Measurements from ENCODE around the gene KISS1. TPM values are rescaled to one million over a fixed set of nuclear protein-coding genes. Genes with fewer than 3 reads are reported as not detected.

KISS1 gene
- total RNA-seq, 4 donors from 2014 or later: not detected

DNA sequence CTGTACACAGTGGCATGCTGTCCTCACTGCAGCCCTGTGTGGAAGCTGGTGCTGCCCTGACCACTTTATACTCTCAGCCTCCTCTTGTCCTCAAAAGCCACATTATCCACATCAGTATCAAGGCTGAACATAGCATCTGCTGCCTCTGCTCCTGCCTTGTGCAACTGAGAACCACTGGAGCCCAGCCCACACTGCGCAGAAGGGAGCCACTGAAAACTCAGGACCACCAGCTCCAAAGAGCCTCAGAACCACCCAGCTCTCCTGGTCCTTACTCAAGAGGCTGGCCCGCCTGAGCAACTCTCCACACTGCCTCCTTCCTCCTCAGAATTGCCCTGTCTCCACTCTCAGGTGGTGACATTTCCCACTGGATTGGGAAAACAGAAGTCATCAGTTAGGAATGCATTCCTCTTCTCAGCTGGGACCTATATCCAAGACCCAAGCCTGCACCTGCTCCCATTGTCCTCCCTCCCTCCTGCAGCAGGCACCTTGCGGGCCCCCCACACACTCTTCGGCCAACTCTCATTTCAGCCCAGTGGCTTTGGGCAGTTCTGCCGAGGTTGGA is 7.0 kb upstream of the KISS1 start:
- intact Hi-C loops (cut with DNase I): no loop called here

DNA sequence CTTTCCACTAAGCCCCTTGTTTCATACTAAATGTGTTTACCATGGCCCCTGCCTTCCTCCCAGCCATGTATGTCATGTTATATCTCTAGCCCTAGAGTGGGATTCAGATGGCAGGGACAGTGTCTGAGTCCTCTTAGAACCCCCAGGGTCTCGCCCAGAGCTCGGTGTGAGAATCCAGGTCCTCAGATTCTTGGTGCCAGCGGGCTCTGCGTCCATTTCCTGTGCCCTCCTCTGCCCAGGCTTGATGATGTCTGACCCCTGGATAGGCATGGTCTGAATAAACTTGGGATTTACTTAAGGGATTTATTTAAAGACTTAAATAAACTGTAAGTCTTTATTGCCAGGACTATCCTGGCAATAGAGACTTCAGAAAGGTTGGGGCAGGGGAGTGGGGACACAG is 6.2 kb upstream of the KISS1 start:
- intact Hi-C loops (cut with DNase I): no loop called here
- Histone ChIP-seq H3K27me3 (no peaks in the 10 kb centered on the region), H3K36me3 (no peaks in the 10 kb centered on the region), H3K9me3 (no peaks in the 10 kb centered on the region), H3K4me1 (no peaks in the 10 kb centered on the region), H3K4me3 (replicated peaks in 1 of 3) (no peak overlapping the region), H3K27ac (no peak overlapping the region)
- TF ChIP-seq POLR2A (IDR thresholded peaks at IDR 0.05) (no peak), CTCF (IDR thresholded peaks at IDR 0.05) (no peak)
- 90 to 93% methylated on average over 4 of the region's 4 CpGs for WGBS, 2 donors
- no peak for DNase-seq

More for the DNA sequence above, 7.0 kb upstream of the KISS1 start:
- Histone ChIP-seq H3K9me3 (no peaks in the 10 kb centered on the region), H3K27me3 (no peaks in the 10 kb centered on the region), H3K36me3 (no peaks in the 10 kb centered on the region), H3K4me3 (replicated peaks in 1 of 3) (no peak overlapping the region), H3K27ac (no peak overlapping the region), H3K4me1 (no peaks in the 10 kb centered on the region)
- WGBS, 2 donors: 90 to 95% methylated on average over 5 of the region's 5 CpGs
- DNase-seq: no peak
- no peak for TF ChIP-seq POLR2A (IDR thresholded peaks at IDR 0.05)
- TF ChIP-seq CTCF (IDR thresholded peaks at IDR 0.05): no peak

- no peaks in the 10 kb centered on the region for H3K36me3 ChIP-seq
- H3K27me3 ChIP-seq: no peaks in the 10 kb centered on the region
- intact Hi-C loops (cut with DNase I): no loop called here
- H3K27ac ChIP-seq: no peak overlapping the region
- DNase-seq: no peak
- TF ChIP-seq POLR2A (IDR thresholded peaks at IDR 0.05) (no peak), CTCF (IDR thresholded peaks at IDR 0.05) (no peak)
- 79 to 88% methylated on average over 8 to 12 of the region's 12 CpGs for whole genome bisulfite sequencing, 2 donors
- no peaks in the 10 kb centered on the region for H3K4me1 ChIP-seq
- H3K9me3 ChIP-seq: no peaks in the 10 kb centered on the region
- no peak overlapping the region for H3K4me3 ChIP-seq (replicated peaks in 1 of 3)
These were observed 5.2 kb upstream of the KISS1 start for GRCh38 chr1:204201348-204202040.

GRCh38 chr1:204199579-204199978 is 3.3 kb upstream of the KISS1 start:
- Histone ChIP-seq H3K36me3 (no peaks in the 10 kb centered on the region), H3K4me3 (replicated peaks in 1 of 3) (no peak overlapping the region), H3K27ac (no peak overlapping the region), H3K9me3 (no peaks in the 10 kb centered on the region), H3K4me1 (no peaks in the 10 kb centered on the region), H3K27me3 (no peaks in the 10 kb centered on the region)
- 93 to 94% methylated on average over 8 to 9 of the region's 9 CpGs for WGBS, 2 donors
- TF ChIP-seq CTCF (IDR thresholded peaks at IDR 0.05) (no peak), POLR2A (IDR thresholded peaks at IDR 0.05) (no peak)
- no peak for DNase-seq
- intact Hi-C loops (cut with DNase I): no loop called here
